ENCODE results near the gene B3GNT7.
"Not testable (repeated sequence)": the region's sequence is repeated elsewhere in the genome, so short reads cannot be mapped to it uniquely, and the experiment has no call there.

Gene B3GNT7

GRCh38 chr2:231427116-231427515 lies 31.6 kb downstream of the B3GNT7 start:
- DNase-seq (ENCODE audit: low read depth): no peak

DNA sequence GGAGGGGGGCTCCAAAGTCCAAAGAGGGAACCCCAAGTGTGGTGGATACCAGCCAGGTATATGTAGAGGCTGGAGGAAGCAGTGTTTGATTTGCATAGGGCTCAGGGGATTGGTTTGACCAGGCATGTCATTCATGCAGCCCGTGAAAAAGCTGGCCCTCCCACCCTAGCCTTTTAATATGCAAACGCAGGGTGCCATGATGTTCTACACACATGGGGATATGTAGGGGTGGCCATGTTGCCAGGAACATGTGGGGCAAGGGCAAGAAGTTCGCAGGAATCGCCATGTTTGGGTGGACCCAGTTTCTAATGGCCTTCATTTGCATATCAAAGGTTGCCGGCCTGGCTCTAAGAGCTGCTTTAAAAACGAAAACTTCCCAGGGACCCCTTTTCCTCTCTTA lies 33.6 kb downstream of the B3GNT7 start:
- DNase-seq (ENCODE audit: low read depth): no peak

- no peak for DNase-seq (ENCODE audit: low read depth)
Measured at GRCh38 chr2:231429901-231430300, 34.4 kb downstream of the B3GNT7 start.

DNA sequence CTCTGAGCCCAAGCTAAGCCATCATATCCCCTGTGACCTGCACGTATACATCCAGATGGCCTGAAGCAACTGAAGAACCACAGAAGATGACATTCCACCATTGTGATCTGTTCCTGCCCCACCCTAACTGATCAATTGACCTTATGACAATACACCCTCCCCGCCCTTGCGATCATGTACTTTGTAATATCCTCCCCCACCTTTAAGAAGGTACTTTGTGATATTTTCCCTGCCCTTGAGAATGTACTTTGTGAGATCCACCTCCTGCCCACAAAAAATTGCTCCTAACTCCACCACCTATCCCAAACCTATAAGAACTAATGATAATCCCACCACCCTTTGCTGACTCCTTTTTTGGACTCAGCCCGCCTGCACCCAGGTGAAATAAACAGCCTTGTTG lies 34.9 kb downstream of the B3GNT7 start:
- DNase-seq (ENCODE audit: low read depth): not testable (repeated sequence)

GRCh38 chr2:231431606-231432005 lies 36.1 kb downstream of the B3GNT7 start:
- DNase-seq (ENCODE audit: low read depth): no peak

DNA sequence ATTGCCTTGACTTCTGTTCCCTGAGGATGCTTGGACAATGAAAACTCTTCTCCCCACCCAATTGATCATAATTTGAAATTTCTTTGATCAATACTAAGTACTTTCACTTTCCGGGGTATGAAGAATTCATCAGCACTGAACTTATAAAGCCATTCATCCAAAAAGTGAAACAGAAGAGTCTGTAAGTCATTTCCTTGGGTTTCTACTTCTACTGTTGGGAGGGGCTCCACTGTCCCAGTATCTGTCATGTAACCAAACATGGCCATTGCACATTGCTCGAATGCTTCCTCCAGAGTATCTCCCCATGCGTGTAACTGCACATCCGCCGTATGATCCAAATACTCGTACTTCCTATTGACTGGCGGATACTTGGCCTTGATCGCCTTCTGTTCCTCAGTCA lies 38.5 kb downstream of the B3GNT7 start:
- no peak for DNase-seq (ENCODE audit: low read depth)

DNA sequence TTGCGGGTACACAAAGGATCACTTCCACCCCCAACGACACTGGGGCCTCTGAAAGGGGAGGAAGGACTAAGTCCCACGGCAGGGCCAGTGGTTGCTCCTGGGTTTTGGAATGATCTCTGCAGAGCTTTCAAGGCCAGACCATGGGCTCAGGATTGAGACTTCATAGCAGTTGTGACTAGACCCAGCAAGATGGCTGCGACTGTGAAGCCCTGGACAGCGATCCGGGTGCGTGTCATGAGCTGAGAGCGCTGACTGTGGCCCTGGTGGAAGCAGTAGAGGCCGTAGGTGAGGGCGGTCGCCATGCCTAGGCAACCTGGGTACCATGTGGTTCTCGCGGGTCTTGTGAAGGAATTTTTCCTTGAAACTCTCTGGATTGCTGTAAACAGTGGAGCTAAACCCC lies 41.4 kb downstream of the B3GNT7 start:
- DNase-seq (ENCODE audit: low read depth): no peak

DNA sequence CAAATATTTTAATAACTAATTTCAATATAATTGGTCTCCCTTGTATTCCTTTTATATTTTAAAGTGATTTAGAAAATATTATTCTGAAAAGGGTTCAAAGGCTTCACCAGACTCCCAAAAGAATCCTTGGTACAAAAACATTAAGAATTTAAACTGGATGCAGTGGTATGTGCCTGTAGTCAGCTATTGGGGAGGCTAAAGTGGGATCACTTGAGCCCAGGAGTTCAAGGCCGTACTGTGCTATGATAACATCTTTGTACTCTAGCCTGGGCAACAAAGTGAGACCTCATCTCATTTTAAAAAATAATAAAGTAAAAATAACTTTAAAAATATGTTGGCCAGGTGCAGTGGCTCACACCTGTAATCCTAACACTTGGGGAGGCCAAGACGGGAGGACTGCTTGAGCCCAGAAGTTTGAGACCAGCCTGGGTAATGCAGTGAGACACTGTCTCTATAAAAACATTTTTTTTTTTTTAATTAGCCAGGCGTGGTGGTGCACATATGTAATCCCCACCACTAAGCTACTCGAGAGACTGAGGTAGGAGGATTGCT lies 54.1 kb downstream of the B3GNT7 start:
- DNase-seq (ENCODE audit: low read depth): no peak

- no peak for DNase-seq (ENCODE audit: low read depth)
Measured at GRCh38 chr2:231450548-231450989, 55.1 kb downstream of the B3GNT7 start.
